MM.1S (cell line): Measurements from ENCODE around the gene GUCY2C.

Experiments
- DNase-seq: peaks from one replicate; pipeline ENCODE4 v3.0.0-alpha.2; 2015
- H2AFZ ChIP-seq: fragments of 300-600 bp; sonication (generic); 2 replicates; pipeline ENCODE4 v1.6.0; 2016; ENCODE audit warnings: antibody characterized with exemption, low read length
- H3F3A ChIP-seq: fragments of 300-600 bp; sonication (generic); 2 replicates; pipeline ENCODE4 v1.6.1; 2016; ENCODE audit warnings: mild to moderate bottlenecking, antibody characterized with exemption, low read length, moderate library complexity, mixed read lengths; ENCODE audit not compliant: insufficient read depth
- H3K27ac ChIP-seq: fragments of 300-600 bp; sonication (generic); 2 replicates; pipeline ENCODE4 v1.5.1; 2016; ENCODE audit warnings: mild to moderate bottlenecking, low read length
- H3K27me3 ChIP-seq: fragments of 300-600 bp; sonication (generic); replicated peaks from 2 replicates; pipeline ENCODE4 v1.6.0; 2016; ENCODE audit warnings: low read length; ENCODE audit not compliant: insufficient read depth
- H3K36me3 ChIP-seq: fragments of 300-600 bp; sonication (generic); replicated peaks from 2 replicates; pipeline ENCODE4 v1.6.1; 2016; ENCODE audit warnings: mild to moderate bottlenecking, low read length, mixed read lengths; ENCODE audit not compliant: insufficient read depth
- H3K4me1 ChIP-seq: fragments of 300-600 bp; sonication (generic); 2 replicates; pipeline ENCODE4 v1.6.1; 2016; ENCODE audit warnings: low read length, mixed read lengths
- H3K4me2 ChIP-seq: fragments of 300-600 bp; sonication (generic); 2 replicates; pipeline ENCODE4 v1.6.0; 2016; ENCODE audit warnings: low read depth, low read length
- H3K4me3 ChIP-seq: fragments of 300-600 bp; sonication (generic); 2 replicates; pipeline ENCODE4 v1.5.1; 2016; ENCODE audit warnings: low read length, mixed read lengths
- H3K79me2 ChIP-seq: fragments of 300-600 bp; sonication (generic); 2 replicates; pipeline ENCODE4 v1.6.1; 2016; ENCODE audit warnings: mixed run types, low read length, mixed read lengths
- H3K9ac ChIP-seq: fragments of 300-600 bp; sonication (generic); 2 replicates; pipeline ENCODE4 v1.6.1; 2016; ENCODE audit warnings: low read length, mixed read lengths
- H3K9me2 ChIP-seq: fragments of 300-600 bp; sonication (generic); replicated peaks from 2 replicates; pipeline ENCODE4 v1.6.1; 2016; ENCODE audit warnings: mild to moderate bottlenecking, low read length, mixed read lengths; ENCODE audit not compliant: insufficient read depth
- H3K9me3 ChIP-seq: fragments of 300-600 bp; sonication (generic); replicated peaks from 2 replicates; pipeline ENCODE4 v1.6.1; 2016; ENCODE audit warnings: mild to moderate bottlenecking, low read length, mixed read lengths; ENCODE audit not compliant: insufficient read depth
- H4K20me1 ChIP-seq: fragments of 300-600 bp; sonication (generic); 2 replicates; pipeline ENCODE4 v1.6.1; 2016; ENCODE audit warnings: mild to moderate bottlenecking, low read length, moderate library complexity, mixed read lengths; ENCODE audit not compliant: insufficient read depth
- CTCF ChIP-seq: fragments of 300-600 bp; sonication (generic); IDR thresholded peaks from 2 replicates; pipeline ENCODE4 v1.5.1; 2016; ENCODE audit warnings: antibody characterized with exemption, low read length, mixed read lengths
- EZH2 ChIP-seq: fragments of 300-600 bp; sonication (generic); optimal IDR thresholded peaks from 2 replicates; pipeline ENCODE3; 2017; ENCODE audit warnings: low read depth, mild to moderate bottlenecking, antibody characterized with exemption, low read length, mixed read lengths
- EZH2phosphoT487 ChIP-seq: fragments of 300-600 bp; sonication (generic); IDR thresholded peaks from 2 replicates; pipeline ENCODE4 v1.6.1; 2018; ENCODE audit warnings: antibody characterized with exemption, low read length

The GUCY2C gene

GRCh38 chr12:14698555-14698954 lies 2.2 kb upstream of the GUCY2C start:
- TF ChIP-seq EZH2phosphoT487, result no peak
- no peak for TF ChIP-seq CTCF
- TF ChIP-seq EZH2, result no peak
- H3K9ac ChIP-seq, result no peak overlapping the region
- no peak overlapping the region for H3K27ac ChIP-seq
- no peaks in the 10 kb centered on the region for H3K27me3 ChIP-seq
- H2AFZ ChIP-seq, result no peak overlapping the region
- no peaks in the 10 kb centered on the region for H3K9me2 ChIP-seq
- no peaks in the 10 kb centered on the region for H3F3A ChIP-seq
- no peak overlapping the region for H3K4me2 ChIP-seq
- H3K79me2 ChIP-seq, result no peaks in the 10 kb centered on the region
- no peaks in the 10 kb centered on the region for H4K20me1 ChIP-seq
- no peak for DNase-seq
- H3K36me3 ChIP-seq, result no peaks in the 10 kb centered on the region
- H3K4me1 ChIP-seq, result no peaks in the 10 kb centered on the region
- no peak overlapping the region for H3K4me3 ChIP-seq
- no peaks in the 10 kb centered on the region for H3K9me3 ChIP-seq

- Histone ChIP-seq H3K79me2 (no peaks in the 10 kb centered on the region), H3K9me3 (no peaks in the 10 kb centered on the region), H2AFZ (no peak overlapping the region), H3K9ac (no peak overlapping the region), H3K4me2 (no peak overlapping the region), H3K36me3 (no peaks in the 10 kb centered on the region), H3K9me2 (no peaks in the 10 kb centered on the region), H3K4me3 (no peak overlapping the region), H4K20me1 (no peaks in the 10 kb centered on the region), H3K4me1 (no peaks in the 10 kb centered on the region), H3K27me3 (no peaks in the 10 kb centered on the region), H3F3A (no peaks in the 10 kb centered on the region), H3K27ac (no peak overlapping the region)
- no peak for TF ChIP-seq CTCF
- no peak for TF ChIP-seq EZH2
- TF ChIP-seq EZH2phosphoT487, result no peak
- DNase-seq, result no peak
Measured at GRCh38 chr12:14695715-14696141, 671 bp downstream of the GUCY2C start.

GRCh38 chr12:14694970-14695369 lies 1.4 kb downstream of the GUCY2C start:
- Histone ChIP-seq H3K4me1 (no peaks in the 10 kb centered on the region), H2AFZ (no peak overlapping the region), H3K9me3 (no peaks in the 10 kb centered on the region), H3K4me3 (no peak overlapping the region), H3F3A (no peaks in the 10 kb centered on the region), H3K27me3 (no peaks in the 10 kb centered on the region), H3K9ac (no peak overlapping the region), H3K9me2 (no peaks in the 10 kb centered on the region), H3K79me2 (no peaks in the 10 kb centered on the region), H3K4me2 (no peak overlapping the region), H3K27ac (no peak overlapping the region), H4K20me1 (no peaks in the 10 kb centered on the region), H3K36me3 (no peaks in the 10 kb centered on the region)
- no peak for DNase-seq
- no peak for TF ChIP-seq CTCF
- TF ChIP-seq EZH2phosphoT487, result no peak
- no peak for TF ChIP-seq EZH2
